ENCODE measurements around the gene SMURF1. TPM values are rescaled to one million over a fixed set of nuclear protein-coding genes. Genes with fewer than 3 reads are reported as not detected.
"Not testable (repeated sequence)": the region's sequence is repeated elsewhere in the genome, so short reads cannot be mapped to it uniquely, and the experiment has no call there.

SMURF1 gene
- total RNA-seq, 1 donor from 2014 or later: 24.5 TPM

GRCh38 chr7:99105756-99106155 is 38.2 kb downstream of the SMURF1 start:
- H3K9me3 Mint-ChIP-seq: no peaks in the 10 kb centered on the region
- no peak overlapping the region for H3K27ac Mint-ChIP-seq (ENCODE audit: unreplicated experiment)
- no peaks in the 10 kb centered on the region for H3K36me3 Mint-ChIP-seq (ENCODE audit: low read depth)
- H3K4me1 Mint-ChIP-seq: peaks cover 36% of the 10 kb centered on the region
- no peak for DNase-seq (ENCODE audit: low read depth, low spot score)
- H3K27me3 Mint-ChIP-seq (ENCODE audit: low read depth): no peaks in the 10 kb centered on the region
- no peak for TF ChIP-seq CTCF (conservative IDR thresholded peaks at IDR 0.05)
- no peak overlapping the region for H3K4me3 Mint-ChIP-seq

GRCh38 chr7:99104631-99105030 is 39.3 kb downstream of the SMURF1 start:
- Mint-ChIP-seq H3K9me3 (no peaks in the 10 kb centered on the region), H3K27ac (ENCODE audit: unreplicated experiment) (no peak overlapping the region), H3K4me1 (peaks cover 29% of the 10 kb centered on the region), H3K36me3 (ENCODE audit: low read depth) (no peaks in the 10 kb centered on the region), H3K4me3 (no peak overlapping the region), H3K27me3 (ENCODE audit: low read depth) (no peaks in the 10 kb centered on the region)
- no peak for DNase-seq (ENCODE audit: low read depth, low spot score)
- no peak for TF ChIP-seq CTCF (conservative IDR thresholded peaks at IDR 0.05)

GRCh38 chr7:99103836-99104235 is 40.1 kb downstream of the SMURF1 start:
- not testable (repeated sequence) for H3K9me3 Mint-ChIP-seq; H3K4me3 Mint-ChIP-seq; DNase-seq (ENCODE audit: low read depth, low spot score); H3K27me3 Mint-ChIP-seq (ENCODE audit: low read depth); H3K36me3 Mint-ChIP-seq (ENCODE audit: low read depth); H3K27ac Mint-ChIP-seq (ENCODE audit: unreplicated experiment)
- peaks cover 29% of the 10 kb centered on the region for H3K4me1 Mint-ChIP-seq

GRCh38 chr7:99102809-99103690 is 40.9 kb downstream of the SMURF1 start:
- H3K36me3 Mint-ChIP-seq (ENCODE audit: low read depth): peaks cover 3% of the 10 kb centered on the region
- peaks cover 31% of the 10 kb centered on the region for H3K4me1 Mint-ChIP-seq
- TF ChIP-seq CTCF (conservative IDR thresholded peaks at IDR 0.05): no peak
- H3K9me3 Mint-ChIP-seq: peaks cover 2% of the 10 kb centered on the region
- DNase-seq (ENCODE audit: low read depth, low spot score): no peak
- H3K27ac Mint-ChIP-seq (ENCODE audit: unreplicated experiment): no peak overlapping the region
- H3K4me3 Mint-ChIP-seq: no peak overlapping the region
- H3K27me3 Mint-ChIP-seq (ENCODE audit: low read depth): no peaks in the 10 kb centered on the region

GRCh38 chr7:99102361-99102760 is 41.5 kb downstream of the SMURF1 start:
- H3K27me3 Mint-ChIP-seq (ENCODE audit: low read depth): no peaks in the 10 kb centered on the region
- peaks cover 31% of the 10 kb centered on the region for H3K4me1 Mint-ChIP-seq
- no peak for TF ChIP-seq CTCF (conservative IDR thresholded peaks at IDR 0.05)
- DNase-seq (ENCODE audit: low read depth, low spot score): no peak
- peaks cover 2% of the 10 kb centered on the region for H3K9me3 Mint-ChIP-seq
- peaks cover 3% of the 10 kb centered on the region for H3K36me3 Mint-ChIP-seq (ENCODE audit: low read depth)
- no peak overlapping the region for H3K27ac Mint-ChIP-seq (ENCODE audit: unreplicated experiment)
- no peak overlapping the region for H3K4me3 Mint-ChIP-seq

- H3K4me3 Mint-ChIP-seq; H3K27ac Mint-ChIP-seq (ENCODE audit: unreplicated experiment); H3K27me3 Mint-ChIP-seq (ENCODE audit: low read depth); H3K9me3 Mint-ChIP-seq; H3K36me3 Mint-ChIP-seq (ENCODE audit: low read depth); DNase-seq (ENCODE audit: low read depth, low spot score): not testable (repeated sequence)
- H3K4me1 Mint-ChIP-seq: peaks cover 34% of the 10 kb centered on the region
Measured at GRCh38 chr7:99101516-99101915, 42.4 kb downstream of the SMURF1 start.

Data from neural crest cell (in vitro differentiated cells).